Skeletal muscle tissue (tissue), 4 donors: ENCODE data around the gene HOXB2. TPM values are rescaled to one million over a fixed set of nuclear protein-coding genes. Genes with fewer than 3 reads are reported as not detected.

Source experiments
- H3K27ac ChIP-seq: one replicate; pipeline ENCODE4 v1.7.0; 2013; ENCODE audit warnings: mild to moderate bottlenecking, low read depth, low read length, inconsistent platforms
- H3K27me3 ChIP-seq, 3 donors: one replicate each; pipeline ENCODE4 v1.7.0; 2013; ENCODE audit warnings: low read length in 3 of 3; ENCODE audit not compliant: control insufficient read depth in 3 of 3, insufficient read depth in 3 of 3
- H3K36me3 ChIP-seq, 3 donors: one replicate each; pipeline ENCODE4 v1.7.0; 2013; ENCODE audit warnings: low read length in 3 of 3; ENCODE audit not compliant: control insufficient read depth in 3 of 3, insufficient read depth in 3 of 3
- H3K4me1 ChIP-seq, 3 donors: one replicate each; pipeline ENCODE4 v1.7.0; 2013; ENCODE audit warnings: low read length in 3 of 3, mild to moderate bottlenecking in 3 of 3; ENCODE audit not compliant: control insufficient read depth in 3 of 3, insufficient read depth in 3 of 3
- H3K4me3 ChIP-seq, 3 donors: one replicate each; pipeline ENCODE4 v1.7.0; 2013; ENCODE audit warnings: low read length in 3 of 3
- H3K9ac ChIP-seq, 3 donors: one replicate each; pipeline ENCODE4 v1.7.0; 2013; ENCODE audit warnings: low read length in 3 of 3, mild to moderate bottlenecking in 3 of 3, moderate library complexity in 2 of 3, low read depth in 1 of 3
- H3K9me3 ChIP-seq, 3 donors: one replicate each; pipeline ENCODE4 v1.7.0; 2013; ENCODE audit warnings: low read length in 3 of 3; ENCODE audit not compliant: control insufficient read depth in 3 of 3
- total RNA-seq: library from RNA; depleted of rRNA; stranded (reverse); fragments of >200 nt; gene quantifications from one replicate; pipeline ENCODE4 v1.2.3, GENCODE V29; 2014
- donor health status: Osteomylitis.

HOXB2 gene
- total RNA-seq, 1 donor from 2014 or later, result 3.1 TPM

GRCh38 chr17:48530208-48530886 is 14.6 kb downstream of the HOXB2 start:
- Histone ChIP-seq H3K9ac (no peak overlapping the region), H3K4me1 (no peaks in the 10 kb centered on the region), H3K27me3 (peaks cover 19 to 53% (median 21%) of the 10 kb centered on the region in 3 donors), H3K36me3 (no peaks in the 10 kb centered on the region), H3K9me3 (no peaks in the 10 kb centered on the region), H3K27ac (no peak overlapping the region), H3K4me3 (no peak overlapping the region)

- Histone ChIP-seq H3K36me3 (no peaks in the 10 kb centered on the region), H3K4me1 (no peaks in the 10 kb centered on the region), H3K4me3 (no peak overlapping the region), H3K9me3 (no peaks in the 10 kb centered on the region), H3K27me3 (peaks cover 19 to 53% (median 21%) of the 10 kb centered on the region in 3 donors), H3K27ac (no peak overlapping the region), H3K9ac (no peak overlapping the region)
These were observed 15.3 kb downstream of the HOXB2 start for GRCh38 chr17:48529683-48530009.

GRCh38 chr17:48528936-48529682 is 15.8 kb downstream of the HOXB2 start:
- H3K4me1 ChIP-seq, result no peaks in the 10 kb centered on the region
- no peak overlapping the region for H3K9ac ChIP-seq
- H3K27me3 ChIP-seq, result peaks cover 21 to 55% (median 21%) of the 10 kb centered on the region in 3 donors
- no peaks in the 10 kb centered on the region for H3K9me3 ChIP-seq
- H3K27ac ChIP-seq, result no peak overlapping the region
- no peaks in the 10 kb centered on the region for H3K36me3 ChIP-seq
- no peak overlapping the region for H3K4me3 ChIP-seq

DNA sequence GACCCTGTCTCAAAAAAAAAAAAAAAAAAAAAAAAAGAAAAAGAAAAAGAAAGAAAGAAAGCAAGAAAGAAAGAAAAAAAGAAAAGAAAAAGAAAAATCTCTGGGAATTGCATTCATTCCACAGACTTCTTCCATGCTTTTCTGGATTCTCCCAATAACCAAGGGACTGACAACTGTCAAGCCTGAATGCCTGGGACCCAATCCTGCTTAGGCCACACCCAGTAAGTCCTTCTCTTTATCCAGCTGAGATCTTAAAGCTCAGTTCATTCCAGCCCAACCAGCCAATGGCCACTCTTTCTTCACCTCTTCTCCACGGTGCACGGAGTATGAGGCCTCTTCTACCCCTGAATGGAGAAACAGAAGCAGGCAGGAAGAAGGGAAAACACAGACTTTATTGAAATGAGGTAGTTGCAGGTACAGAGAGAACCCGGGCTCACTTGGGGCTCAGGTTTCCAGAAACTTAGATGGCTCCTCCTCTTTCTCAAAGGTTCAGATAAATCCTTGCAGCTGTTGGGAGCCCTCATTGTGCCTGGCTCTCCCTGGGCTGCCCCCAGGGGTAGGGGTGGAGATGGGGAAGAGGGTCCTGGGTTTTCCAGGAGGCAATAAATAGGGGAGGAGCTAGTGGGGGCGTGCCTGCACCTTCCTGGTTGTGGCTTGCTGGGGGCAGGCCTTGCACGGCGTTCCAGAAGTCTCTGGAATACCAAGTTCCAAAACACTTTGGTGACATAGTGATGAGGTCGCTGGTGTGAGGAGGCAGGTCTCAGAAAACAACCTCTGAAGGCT is 16.6 kb downstream of the HOXB2 start:
- Histone ChIP-seq H3K4me1 (no peaks in the 10 kb centered on the region), H3K36me3 (no peaks in the 10 kb centered on the region), H3K4me3 (no peak overlapping the region), H3K27me3 (peaks cover 21 to 59% (median 29%) of the 10 kb centered on the region in 3 donors), H3K27ac (no peak overlapping the region), H3K9me3 (no peaks in the 10 kb centered on the region), H3K9ac (no peak overlapping the region)

DNA sequence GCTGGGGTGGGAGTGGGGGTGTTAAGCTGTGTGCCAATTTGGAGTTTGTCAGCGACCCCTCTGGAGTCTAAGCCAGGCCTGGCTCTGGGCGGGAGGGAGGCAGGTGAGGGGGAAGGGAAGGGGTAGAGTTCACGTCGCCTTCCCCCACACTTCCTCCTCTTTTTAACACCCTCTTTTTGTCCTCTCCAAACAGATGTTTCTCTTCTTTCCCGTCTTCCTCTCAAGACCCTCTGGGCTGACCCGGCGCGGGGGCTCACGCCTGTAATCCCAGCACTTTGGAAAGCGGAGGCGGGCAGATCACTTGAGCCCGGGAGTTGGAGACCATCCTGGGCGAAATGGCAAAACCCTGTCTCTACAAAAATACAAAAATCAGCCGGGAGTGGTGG is 17.4 kb downstream of the HOXB2 start:
- H3K9ac ChIP-seq, result no peak overlapping the region
- no peaks in the 10 kb centered on the region for H3K9me3 ChIP-seq
- H3K27ac ChIP-seq, result no peak overlapping the region
- H3K4me1 ChIP-seq, result no peaks in the 10 kb centered on the region
- no peaks in the 10 kb centered on the region for H3K36me3 ChIP-seq
- no peak overlapping the region for H3K4me3 ChIP-seq
- H3K27me3 ChIP-seq, result peaks cover 21 to 62% (median 33%) of the 10 kb centered on the region in 3 donors

DNA sequence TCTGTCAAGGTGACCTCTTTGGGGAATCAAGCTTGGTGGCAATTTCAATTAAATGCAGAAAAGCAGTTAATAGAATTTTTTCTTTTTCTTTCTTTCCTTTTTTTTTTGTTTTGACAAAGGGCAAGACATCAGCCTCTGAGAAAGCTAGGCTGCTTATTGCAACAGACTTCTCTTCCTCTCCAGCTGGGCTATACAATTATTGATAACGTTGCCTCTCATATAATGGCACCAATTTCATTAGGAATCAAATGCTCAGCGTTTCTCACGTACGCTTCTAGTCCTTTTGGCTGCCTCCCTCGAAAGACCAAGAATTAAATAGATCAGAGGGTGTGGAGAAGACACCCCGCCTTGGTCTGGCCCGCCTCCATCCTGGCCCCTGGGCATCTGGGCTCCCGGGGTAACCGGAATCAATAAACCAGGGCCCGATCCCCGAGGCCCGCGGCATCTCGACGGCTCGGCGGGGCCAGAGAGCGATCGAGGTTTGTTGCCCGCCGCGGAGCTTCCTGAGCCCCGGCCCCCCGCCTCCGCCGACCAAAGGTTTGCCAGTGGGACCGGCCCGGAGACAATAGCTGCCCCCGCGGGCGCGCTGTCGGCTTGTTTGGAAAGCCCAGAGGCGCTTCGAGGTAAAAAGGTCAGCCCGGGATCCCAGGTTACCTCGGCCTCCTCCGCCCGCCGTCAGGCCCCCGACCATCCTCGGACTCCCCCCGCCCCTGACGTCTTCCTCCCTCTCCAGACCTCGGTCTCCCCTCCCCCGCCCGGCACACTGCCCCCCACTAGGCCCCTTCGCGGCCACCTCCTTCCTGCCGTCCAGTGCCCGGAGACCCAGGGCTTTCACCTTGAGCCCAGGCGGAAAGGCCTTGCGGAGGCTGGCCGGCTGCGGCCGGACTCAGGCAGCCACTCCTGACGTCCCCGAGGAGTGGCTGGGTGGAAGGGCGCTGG is 18.0 kb downstream of the HOXB2 start:
- no peaks in the 10 kb centered on the region for H3K36me3 ChIP-seq
- H3K9ac ChIP-seq, result no peak overlapping the region
- H3K27ac ChIP-seq, result no peak overlapping the region
- no peaks in the 10 kb centered on the region for H3K9me3 ChIP-seq
- H3K4me1 ChIP-seq, result no peaks in the 10 kb centered on the region
- H3K4me3 ChIP-seq, result no peak overlapping the region
- H3K27me3 ChIP-seq, result peaks cover 21 to 63% (median 35%) of the 10 kb centered on the region in 3 donors

- no peak overlapping the region for H3K9ac ChIP-seq
These were observed 21.9 kb downstream of the HOXB2 start for GRCh38 chr17:48523010-48523409.

GRCh38 chr17:48522031-48522653 is 22.8 kb downstream of the HOXB2 start:
- H3K9me3 ChIP-seq, result no peaks in the 10 kb centered on the region
- H3K9ac ChIP-seq, result no peak overlapping the region
- no peaks in the 10 kb centered on the region for H3K4me1 ChIP-seq
- no peak overlapping the region for H3K4me3 ChIP-seq
- H3K27ac ChIP-seq, result no peak overlapping the region
- H3K36me3 ChIP-seq, result no peaks in the 10 kb centered on the region
- peaks cover 10 to 39% (median 34%) of the 10 kb centered on the region in 3 donors for H3K27me3 ChIP-seq

More at GRCh38 chr17:48523010-48523409, 21.9 kb downstream of the HOXB2 start:
- Histone ChIP-seq H3K4me3 (no peak overlapping the region), H3K27me3 (peaks cover 6 to 46% (median 34%) of the 10 kb centered on the region in 3 donors), H3K36me3 (no peaks in the 10 kb centered on the region), H3K4me1 (no peaks in the 10 kb centered on the region), H3K9me3 (no peaks in the 10 kb centered on the region), H3K27ac (no peak overlapping the region)

DNA sequence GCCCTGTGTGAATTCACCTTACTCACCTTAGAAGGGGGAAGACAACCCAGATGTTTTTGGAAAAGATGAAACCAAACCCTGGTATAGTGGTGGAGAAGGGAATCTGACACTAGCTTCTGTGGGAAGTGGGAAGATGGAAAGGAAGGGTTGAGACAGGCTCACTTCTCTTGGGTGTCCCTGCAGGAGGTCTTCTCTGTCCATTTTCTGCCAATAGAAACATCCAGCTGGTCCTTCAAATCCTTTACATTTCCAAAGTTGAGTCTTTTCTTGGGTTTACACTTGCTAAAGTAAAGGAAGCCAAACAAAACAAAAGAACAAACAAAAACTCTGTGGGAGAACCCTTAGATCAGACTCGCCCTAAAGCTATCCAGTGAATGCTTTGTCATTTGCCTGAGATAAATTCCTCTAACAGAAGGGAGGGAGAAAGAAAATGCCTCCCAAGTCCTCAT is 24.3 kb downstream of the HOXB2 start:
- H3K27me3 ChIP-seq, result peaks cover 11 to 30% (median 30%) of the 10 kb centered on the region in 3 donors
- no peaks in the 10 kb centered on the region for H3K9me3 ChIP-seq
- H3K36me3 ChIP-seq, result no peaks in the 10 kb centered on the region
- H3K4me1 ChIP-seq, result no peaks in the 10 kb centered on the region
- H3K4me3 ChIP-seq, result no peak overlapping the region
- no peak overlapping the region for H3K27ac ChIP-seq
- no peak overlapping the region for H3K9ac ChIP-seq
